ENCODE data around the gene ANOS1. TPM values are rescaled to one million over a fixed set of nuclear protein-coding genes. Genes with fewer than 3 reads are reported as not detected.

ANOS1 gene
- total and polyA plus RNA-seq, 5 donors from 2014 or later = not detected

GRCh38 chrX:8749697-8750096 is 17.8 kb upstream of the ANOS1 start:
- Histone ChIP-seq H3K27me3 (ENCODE audit: control insufficient read depth, insufficient read depth, low read length) (no peaks in the 10 kb centered on the region), H3K4me1 (ENCODE audit: control insufficient read depth, insufficient read depth, low read length, poor library complexity, severe bottlenecking) (no peaks in the 10 kb centered on the region), H3K36me3 (ENCODE audit: control insufficient read depth, insufficient read depth, low read length) (no peaks in the 10 kb centered on the region), H3K4me3 (ENCODE audit: low read depth, low read length) (no peak overlapping the region), H3K9me3 (ENCODE audit: control insufficient read depth in 2 of 2, low read length in 2 of 2) (no peaks in the 10 kb centered on the region), H3K27ac (ENCODE audit: insufficient read depth, low read length, poor library complexity, severe bottlenecking) (no peak overlapping the region)
- ATAC-seq (ENCODE audit: low read depth in 2 of 2) (no peak), DNase-seq (no peak)
- H3K36me3 Mint-ChIP-seq = no peaks in the 10 kb centered on the region
- peaks cover 0 to 1% (median 0%) of the 10 kb centered on the region in 7 donors for H3K9me3 Mint-ChIP-seq
- H3K4me3 Mint-ChIP-seq = no peak overlapping the region
- peaks cover 0 to 4% (median 0%) of the 10 kb centered on the region in 4 donors for H3K4me1 Mint-ChIP-seq
- peaks cover 7% of the 10 kb centered on the region for H3K27me3 Mint-ChIP-seq
- H3K27ac Mint-ChIP-seq = no peak overlapping the region

- Histone ChIP-seq H3K4me3 (ENCODE audit: low read depth, low read length) (no peak overlapping the region), H3K9me3 (ENCODE audit: control insufficient read depth in 2 of 2, low read length in 2 of 2) (no peaks in the 10 kb centered on the region), H3K36me3 (ENCODE audit: control insufficient read depth, insufficient read depth, low read length) (no peaks in the 10 kb centered on the region), H3K27ac (ENCODE audit: insufficient read depth, low read length, poor library complexity, severe bottlenecking) (no peak overlapping the region), H3K27me3 (ENCODE audit: control insufficient read depth, insufficient read depth, low read length) (no peaks in the 10 kb centered on the region), H3K4me1 (ENCODE audit: control insufficient read depth, insufficient read depth, low read length, poor library complexity, severe bottlenecking) (no peaks in the 10 kb centered on the region)
- Mint-ChIP-seq H3K4me3 (no peak overlapping the region), H3K36me3 (no peaks in the 10 kb centered on the region), H3K27ac (no peak overlapping the region), H3K9me3 (peaks cover 0 to 1% (median 0%) of the 10 kb centered on the region in 7 donors), H3K4me1 (peaks cover 0 to 4% (median 0%) of the 10 kb centered on the region in 4 donors), H3K27me3 (peaks cover 7% of the 10 kb centered on the region)
- ATAC-seq (ENCODE audit: low read depth in 2 of 2) (no peak), DNase-seq (peak in 2 of 3 donors; percentile 20 to 31)
Observed at GRCh38 chrX:8748855-8749254, 16.9 kb upstream of the ANOS1 start.

- Mint-ChIP-seq H3K27me3 (no peaks in the 10 kb centered on the region), H3K9me3 (no peaks in the 10 kb centered on the region), H3K36me3 (no peaks in the 10 kb centered on the region), H3K4me1 (no peaks in the 10 kb centered on the region), H3K4me3 (no peak overlapping the region), H3K27ac (no peak overlapping the region)
- H3K4me3 ChIP-seq (ENCODE audit: low read depth, low read length) = no peak overlapping the region
- H3K4me1 ChIP-seq (ENCODE audit: control insufficient read depth, insufficient read depth, low read length, poor library complexity, severe bottlenecking) = no peaks in the 10 kb centered on the region
- no peak for ATAC-seq (ENCODE audit: low read depth in 2 of 2)
- no peaks in the 10 kb centered on the region for H3K27me3 ChIP-seq (ENCODE audit: control insufficient read depth, insufficient read depth, low read length)
- DNase-seq = peak; percentile 17 to 56 (median 51)
- no peaks in the 10 kb centered on the region for H3K9me3 ChIP-seq (ENCODE audit: control insufficient read depth in 2 of 2, low read length in 2 of 2)
- H3K27ac ChIP-seq (ENCODE audit: insufficient read depth, low read length, poor library complexity, severe bottlenecking) = no peak overlapping the region
- no peaks in the 10 kb centered on the region for H3K36me3 ChIP-seq (ENCODE audit: control insufficient read depth, insufficient read depth, low read length)
Observed at GRCh38 chrX:8743126-8743732, 11.3 kb upstream of the ANOS1 start.

- no peaks in the 10 kb centered on the region for H3K9me3 Mint-ChIP-seq
- H3K4me1 Mint-ChIP-seq = no peaks in the 10 kb centered on the region
- H3K36me3 Mint-ChIP-seq = no peaks in the 10 kb centered on the region
- no peak overlapping the region for H3K27ac Mint-ChIP-seq
- Histone ChIP-seq H3K27ac (ENCODE audit: insufficient read depth, low read length, poor library complexity, severe bottlenecking) (no peak overlapping the region), H3K4me1 (ENCODE audit: control insufficient read depth, insufficient read depth, low read length, poor library complexity, severe bottlenecking) (no peaks in the 10 kb centered on the region), H3K4me3 (ENCODE audit: low read depth, low read length) (no peak overlapping the region), H3K36me3 (ENCODE audit: control insufficient read depth, insufficient read depth, low read length) (no peaks in the 10 kb centered on the region), H3K27me3 (ENCODE audit: control insufficient read depth, insufficient read depth, low read length) (no peaks in the 10 kb centered on the region), H3K9me3 (ENCODE audit: control insufficient read depth in 2 of 2, low read length in 2 of 2) (no peaks in the 10 kb centered on the region)
- ATAC-seq (ENCODE audit: low read depth in 2 of 2) (no peak), DNase-seq (no peak)
- no peaks in the 10 kb centered on the region for H3K27me3 Mint-ChIP-seq
- H3K4me3 Mint-ChIP-seq = no peak overlapping the region
Observed at GRCh38 chrX:8741981-8742380, 10.0 kb upstream of the ANOS1 start.

GRCh38 chrX:8738588-8739189 is 6.8 kb upstream of the ANOS1 start:
- no peaks in the 10 kb centered on the region for H3K36me3 Mint-ChIP-seq
- H3K4me3 Mint-ChIP-seq = no peak overlapping the region
- H3K27me3 Mint-ChIP-seq = no peaks in the 10 kb centered on the region
- H3K4me1 Mint-ChIP-seq = no peaks in the 10 kb centered on the region
- H3K4me3 ChIP-seq (ENCODE audit: low read depth, low read length) = no peak overlapping the region
- no peak overlapping the region for H3K27ac Mint-ChIP-seq
- no peaks in the 10 kb centered on the region for H3K27me3 ChIP-seq (ENCODE audit: control insufficient read depth, insufficient read depth, low read length)
- ATAC-seq (ENCODE audit: low read depth in 2 of 2) (no peak), DNase-seq (peak in 1 of 3 donors; percentile 32)
- H3K4me1 ChIP-seq (ENCODE audit: control insufficient read depth, insufficient read depth, low read length, poor library complexity, severe bottlenecking) = no peaks in the 10 kb centered on the region
- H3K36me3 ChIP-seq (ENCODE audit: control insufficient read depth, insufficient read depth, low read length) = no peaks in the 10 kb centered on the region
- H3K9me3 Mint-ChIP-seq = no peaks in the 10 kb centered on the region
- no peaks in the 10 kb centered on the region for H3K9me3 ChIP-seq (ENCODE audit: control insufficient read depth in 2 of 2, low read length in 2 of 2)
- H3K27ac ChIP-seq (ENCODE audit: insufficient read depth, low read length, poor library complexity, severe bottlenecking) = no peak overlapping the region

GRCh38 chrX:8737883-8738282 is 5.9 kb upstream of the ANOS1 start:
- Histone ChIP-seq H3K27ac (ENCODE audit: insufficient read depth, low read length, poor library complexity, severe bottlenecking) (no peak overlapping the region), H3K4me3 (ENCODE audit: low read depth, low read length) (no peak overlapping the region), H3K27me3 (ENCODE audit: control insufficient read depth, insufficient read depth, low read length) (no peaks in the 10 kb centered on the region), H3K36me3 (ENCODE audit: control insufficient read depth, insufficient read depth, low read length) (no peaks in the 10 kb centered on the region), H3K9me3 (ENCODE audit: control insufficient read depth in 2 of 2, low read length in 2 of 2) (no peaks in the 10 kb centered on the region), H3K4me1 (ENCODE audit: control insufficient read depth, insufficient read depth, low read length, poor library complexity, severe bottlenecking) (no peaks in the 10 kb centered on the region)
- Mint-ChIP-seq H3K9me3 (peaks cover 0 to 2% (median 0%) of the 10 kb centered on the region in 7 donors), H3K36me3 (no peaks in the 10 kb centered on the region), H3K27me3 (peaks cover 7% of the 10 kb centered on the region), H3K27ac (no peak overlapping the region), H3K4me3 (no peak overlapping the region), H3K4me1 (peaks cover 0 to 2% (median under 1%) of the 10 kb centered on the region in 4 donors)
- ATAC-seq (ENCODE audit: low read depth in 2 of 2) = no peak
- DNase-seq = no peak

- peaks cover 0 to 2% (median under 1%) of the 10 kb centered on the region in 4 donors for H3K4me1 Mint-ChIP-seq
- no peak overlapping the region for H3K27ac Mint-ChIP-seq
- peaks cover 0 to 4% (median 0%) of the 10 kb centered on the region in 7 donors for H3K9me3 Mint-ChIP-seq
- H3K27ac ChIP-seq (ENCODE audit: insufficient read depth, low read length, poor library complexity, severe bottlenecking) = no peak overlapping the region
- no peaks in the 10 kb centered on the region for H3K4me1 ChIP-seq (ENCODE audit: control insufficient read depth, insufficient read depth, low read length, poor library complexity, severe bottlenecking)
- H3K9me3 ChIP-seq (ENCODE audit: control insufficient read depth in 2 of 2, low read length in 2 of 2) = no peaks in the 10 kb centered on the region
- H3K4me3 Mint-ChIP-seq = no peak overlapping the region
- ATAC-seq (ENCODE audit: low read depth in 2 of 2) = no peak
- no peak overlapping the region for H3K4me3 ChIP-seq (ENCODE audit: low read depth, low read length)
- H3K36me3 Mint-ChIP-seq = no peaks in the 10 kb centered on the region
- no peaks in the 10 kb centered on the region for H3K27me3 ChIP-seq (ENCODE audit: control insufficient read depth, insufficient read depth, low read length)
- H3K36me3 ChIP-seq (ENCODE audit: control insufficient read depth, insufficient read depth, low read length) = no peaks in the 10 kb centered on the region
- DNase-seq = no peak
- H3K27me3 Mint-ChIP-seq = peaks cover 33% of the 10 kb centered on the region
Observed at GRCh38 chrX:8730812-8731558, 952 bp downstream of the ANOS1 start.

All from CD4-positive, CD25-positive, alpha-beta regulatory T cell (primary cell).